Measurements from ENCODE around the gene SLC25A12. TPM values are rescaled to one million over a fixed set of nuclear protein-coding genes. Genes with fewer than 3 reads are reported as not detected.

SLC25A12 gene
- total and polyA plus RNA-seq, 11 donors: 45.8 to 128 (median 117) TPM

DNA sequence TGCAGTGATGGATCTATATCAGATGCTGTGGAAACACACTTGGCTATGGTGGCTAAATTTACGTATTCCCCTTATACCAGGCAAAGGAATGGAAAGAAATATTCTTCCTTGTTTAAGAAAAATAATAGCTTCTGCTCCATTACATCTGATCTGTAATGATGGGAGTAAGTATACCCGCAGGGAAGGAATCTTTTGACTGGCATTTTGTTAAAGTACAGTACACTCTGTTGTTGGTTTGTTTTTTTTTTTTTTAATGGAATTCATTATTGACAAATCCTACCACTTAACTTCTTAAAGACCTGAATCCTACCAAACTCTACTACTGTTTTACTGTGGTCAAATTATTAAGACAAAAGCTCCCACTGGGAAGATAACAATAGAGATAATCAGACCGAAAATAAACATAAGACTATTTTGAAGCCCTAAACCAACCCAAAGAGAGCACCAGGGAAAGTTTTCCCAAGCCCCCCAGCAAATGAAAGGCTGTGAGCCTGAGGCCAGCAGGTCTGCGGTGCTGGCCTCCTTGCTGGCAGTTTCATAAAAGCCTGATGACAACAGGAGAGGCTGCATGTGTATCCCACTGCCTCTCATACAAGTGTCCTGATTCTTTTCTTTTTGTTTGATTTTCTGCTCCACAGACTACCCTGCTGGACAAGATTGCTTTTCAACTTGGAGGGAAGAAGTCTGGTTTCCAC, 101.0 kb downstream of the SLC25A12 start:
- H3K27me3 ChIP-seq: no peaks in the 10 kb centered on the region
- WGBS, 4 donors: 63 to 73% (median 66%) methylated on average over 4 of the region's 4 CpGs
- TF ChIP-seq POLR2A (IDR thresholded peaks at IDR 0.05): no peak
- TF ChIP-seq CTCF (IDR thresholded peaks at IDR 0.05): no peak
- no peak overlapping the region for H3K4me3 ChIP-seq
- ATAC-seq (no peak), DNase-seq (no peak)
- intact Hi-C loops (cut with DNase I): loop anchor here in 1 of 10 donors (5.0 kb wide), 1 partner anchor 34 kb away; no protein-coding TSS in a partner anchor
- H3K36me3 ChIP-seq: peaks cover 0 to 68% (median 53%) of the 10 kb centered on the region in 9 donors
- no peaks in the 10 kb centered on the region for H3K9me3 ChIP-seq
- H3K27ac ChIP-seq: no peak overlapping the region
- H3K4me1 ChIP-seq: peaks cover 0 to 12% (median 3%) of the 10 kb centered on the region in 12 donors

GRCh38 chr2:171792157-171792556, 101.9 kb downstream of the SLC25A12 start:
- peaks cover 0 to 12% (median 1%) of the 10 kb centered on the region in 12 donors for H3K4me1 ChIP-seq
- intact Hi-C loops (cut with DNase I): loop anchor here in 1 of 10 donors (5.0 kb wide), 1 partner anchor 35 kb away; no protein-coding TSS in a partner anchor
- 93 to 96% (median 95%) methylated on average over 3 of the region's 3 CpGs for WGBS, 4 donors
- no peaks in the 10 kb centered on the region for H3K27me3 ChIP-seq
- H3K9me3 ChIP-seq: no peaks in the 10 kb centered on the region
- ATAC-seq (no peak), DNase-seq (no peak)
- TF ChIP-seq POLR2A (IDR thresholded peaks at IDR 0.05) (no peak), CTCF (IDR thresholded peaks at IDR 0.05) (no peak)
- no peak overlapping the region for H3K4me3 ChIP-seq
- peaks cover 0 to 76% (median 58%) of the 10 kb centered on the region in 9 donors for H3K36me3 ChIP-seq
- H3K27ac ChIP-seq: no peak overlapping the region

DNA sequence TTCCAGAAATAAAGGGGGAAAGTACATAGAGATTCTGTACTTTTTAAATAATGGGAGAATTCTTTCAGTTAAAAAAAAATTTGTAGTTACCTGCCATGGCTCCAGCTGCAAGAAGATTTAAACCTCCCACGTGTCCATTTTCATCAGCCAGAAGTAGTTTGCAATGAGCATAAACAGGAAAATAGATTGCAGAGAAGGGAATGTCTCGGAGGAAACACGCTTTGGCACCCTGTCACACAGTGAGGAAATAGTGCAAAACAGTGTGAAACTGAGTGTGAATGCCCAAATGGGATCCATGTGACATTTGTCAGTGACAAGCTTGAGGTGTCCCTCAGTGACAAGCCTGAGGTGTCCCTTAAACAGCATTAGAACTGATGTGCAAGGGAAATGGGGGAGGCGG, 102.7 kb downstream of the SLC25A12 start:
- no peak for DNase-seq
- Histone ChIP-seq H3K4me1 (peaks cover 0 to 12% (median 1%) of the 10 kb centered on the region in 12 donors), H3K27me3 (no peaks in the 10 kb centered on the region), H3K36me3 (peaks cover 0 to 81% (median 65%) of the 10 kb centered on the region in 9 donors), H3K9me3 (no peaks in the 10 kb centered on the region), H3K27ac (no peak overlapping the region), H3K4me3 (no peak overlapping the region)
- TF ChIP-seq CTCF (IDR thresholded peaks at IDR 0.05): no peak
- no peak for TF ChIP-seq POLR2A (IDR thresholded peaks at IDR 0.05)
- intact Hi-C loops (cut with DNase I): loop anchor here in 1 of 10 donors (5.0 kb wide), 1 partner anchor 36 kb away; no protein-coding TSS in a partner anchor
- 69 to 81% (median 77%) methylated on average over 4 of the region's 4 CpGs for WGBS, 4 donors
- ATAC-seq: no peak

DNA sequence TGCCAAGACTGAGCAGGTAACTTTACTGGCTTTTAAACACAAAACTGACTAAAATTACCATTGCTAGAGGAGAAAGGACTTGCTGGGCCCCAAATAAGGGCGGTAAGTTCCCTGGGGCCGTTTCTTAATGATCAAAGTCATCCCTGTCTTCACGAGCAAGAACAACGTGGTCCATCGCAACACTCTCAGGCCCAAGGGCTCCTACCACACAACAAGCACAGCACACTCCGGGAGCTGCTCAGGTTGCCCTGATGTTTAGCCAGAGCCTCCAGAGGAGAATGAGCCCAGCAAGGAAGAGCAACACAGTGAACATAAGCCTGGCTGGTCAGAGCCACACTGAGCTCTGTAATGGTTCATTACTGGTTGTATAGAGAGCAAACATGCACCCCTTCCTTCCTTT, 104.1 kb downstream of the SLC25A12 start:
- DNase-seq: no peak
- Histone ChIP-seq H3K4me1 (peaks cover 0 to 7% (median 0%) of the 10 kb centered on the region in 12 donors), H3K9me3 (no peaks in the 10 kb centered on the region), H3K27ac (no peak overlapping the region), H3K27me3 (no peaks in the 10 kb centered on the region), H3K36me3 (peaks cover 0 to 88% (median 77%) of the 10 kb centered on the region in 9 donors), H3K4me3 (no peak overlapping the region)
- 76 to 93% (median 88%) methylated on average over 6 of the region's 6 CpGs for WGBS, 4 donors
- no peak for TF ChIP-seq POLR2A (IDR thresholded peaks at IDR 0.05)
- TF ChIP-seq CTCF (IDR thresholded peaks at IDR 0.05): no peak
- ATAC-seq: no peak
- intact Hi-C loops (cut with DNase I): loop anchor here in 1 of 10 donors (5.0 kb wide), 1 partner anchor 37 kb away; no protein-coding TSS in a partner anchor
